HepG2 (cell line): ENCODE data around the gene CCDC88B. TPM values are rescaled to one million over a fixed set of nuclear protein-coding genes. Genes with fewer than 3 reads are reported as not detected.

Experiments used
- CHCHD3 ChIP-seq: sonication (generic); formaldehyde crosslinking; IDR thresholded peaks from 2 replicates; pipeline ENCODE4 v1.8.0; 2022; ENCODE audit warnings: mild to moderate bottlenecking, missing genetic modification reagents, moderate library complexity
- DR1 ChIP-seq: sonication (generic); formaldehyde crosslinking; IDR thresholded peaks from 2 replicates; pipeline ENCODE4 v1.8.0; 2021; ENCODE audit warnings: mild to moderate bottlenecking, missing genetic modification reagents, inconsistent platforms
- E2F5 ChIP-seq: sonication (generic); formaldehyde crosslinking; conservative IDR thresholded peaks from 2 replicates; pipeline ENCODE4 v1.4.0; 2020; ENCODE audit warnings: missing genetic modification reagents
- JUND ChIP-seq: sonication (generic); formaldehyde crosslinking; IDR thresholded peaks from 2 replicates; pipeline ENCODE4 v1.8.0; 2022; ENCODE audit warnings: mild to moderate bottlenecking, missing genetic modification reagents
- KDM3A ChIP-seq: IDR thresholded peaks from 2 replicates; pipeline ENCODE4 v1.6.1; 2018; ENCODE audit warnings: low read depth, missing compliant biosample characterization
- MYC ChIP-seq: sonication (generic); formaldehyde crosslinking; IDR thresholded peaks from 2 replicates; pipeline ENCODE4 v1.9.0; 2021; ENCODE audit warnings: missing genetic modification reagents, borderline replicate concordance
- NR2F6 ChIP-seq, 2 experiments: IDR thresholded peaks; 2 replicates each; pipeline ENCODE4 v1.6.1; 2016; ENCODE audit warnings: antibody characterized with exemption in 1 of 2, mild to moderate bottlenecking in 1 of 2
- RBFOX2 ChIP-seq: fragments of 200-400 bp; formaldehyde crosslinking; IDR thresholded peaks from 2 replicates; pipeline ENCODE4 v1.6.1; 2017; ENCODE audit warnings: low read depth, mild to moderate bottlenecking, low read length
- SIN3A ChIP-seq: IDR thresholded peaks from 2 replicates; pipeline ENCODE4 v1.6.1; 2011; ENCODE audit warnings: low read depth, mild to moderate bottlenecking, control low read depth, low read length, borderline replicate concordance
- SSRP1 ChIP-seq: IDR thresholded peaks from 2 replicates; pipeline ENCODE4 v1.6.1; 2016; ENCODE audit warnings: control low read depth
- TBX2 ChIP-seq: sonication (generic); formaldehyde crosslinking; IDR thresholded peaks from 2 replicates; pipeline ENCODE4 v1.5.0; 2020; ENCODE audit warnings: missing genetic modification reagents, mild to moderate bottlenecking, borderline replicate concordance
- TCF7L2 ChIP-seq: IDR thresholded peaks from 2 replicates; pipeline ENCODE4 v1.6.1; 2011; ENCODE audit warnings: mild to moderate bottlenecking, low read depth, low read length, moderate library complexity
- ZBTB2 ChIP-seq: sonication (generic); formaldehyde crosslinking; IDR thresholded peaks from 2 replicates; pipeline ENCODE4 v1.8.0; 2022; ENCODE audit warnings: low read depth, missing genetic modification reagents
- ZNF414 ChIP-seq: sonication (generic); formaldehyde crosslinking; IDR thresholded peaks from 2 replicates; pipeline ENCODE4 v1.5.0; 2020; ENCODE audit warnings: missing genetic modification reagents
- ZNF660 ChIP-seq: sonication (generic); formaldehyde crosslinking; IDR thresholded peaks from 2 replicates; pipeline ENCODE4 v1.5.1; 2020; ENCODE audit warnings: mild to moderate bottlenecking, low read depth, missing genetic modification reagents, borderline replicate concordance
- ZNF687 ChIP-seq: sonication (generic); formaldehyde crosslinking; IDR thresholded peaks from 2 replicates; pipeline ENCODE4 v1.5.1; 2020; ENCODE audit warnings: mild to moderate bottlenecking, missing genetic modification reagents, moderate library complexity
- ZNF878 ChIP-seq: sonication (generic); formaldehyde crosslinking; IDR thresholded peaks from 2 replicates; pipeline ENCODE4 v1.8.1; 2023; ENCODE audit warnings: mild to moderate bottlenecking, missing genetic modification reagents, moderate library complexity
- ZXDC ChIP-seq: sonication (generic); formaldehyde crosslinking; IDR thresholded peaks from 2 replicates; pipeline ENCODE4 v1.5.0; 2020; ENCODE audit warnings: mild to moderate bottlenecking, missing genetic modification reagents
- polyA plus RNA-seq, 8 experiments: library from polyadenylated mRNA; depleted of rRNA in 3 of 8; stranded (reverse) in 7 of 8; unstranded in 1 of 8; fragments of >200 nt; fragmentation: Illumina TruSeq in 4 of 8; extraction: Trizol in 4 of 8; gene quantifications; 2 replicates each; pipeline versions ENCODE4 v1.2.1 to v1.2.3, GENCODE V29; 2011 to 2016; ENCODE audit warnings: low read depth in 4 of 8, missing spikeins in 1 of 8, mixed read lengths in 1 of 8; ENCODE audit not compliant: insufficient read depth in 1 of 8
- total RNA-seq, 5 experiments: library from RNA; depleted of rRNA; stranded (reverse); fragments of >200 nt; fragmentation: Illumina TruSeq; extraction: Trizol; gene quantifications; 2 replicates each; pipeline ENCODE4 v1.2.3, GENCODE V29; 2016; ENCODE audit warnings: low read depth in 1 of 5

Gene CCDC88B
- total and polyA plus RNA-seq, 2 of the 13 experiments (the other 11 are each of a cell fraction or from before 2014, with no cell fraction given): 3.6 to 4.8 TPM

GRCh38 chr11:64317961-64318765 lies 21.8 kb upstream of the CCDC88B start, which contains the start of gene PRDX5 (continued):
- TF ChIP-seq KDM3A (CRISPR knock-in tag) (peak; percentile 74; the same call in 1 of the 2 replicates), DR1 (CRISPR knock-in tag) (0 out of 2 replicates have a peak, but pooled peaks have one; percentile 12), E2F5 (0 out of 2 replicates have a peak, but pooled peaks have one; percentile 47), ZBTB2 (CRISPR knock-in tag) (0 out of 2 replicates have a peak, but pooled peaks have one; percentile 14), JUND (CRISPR knock-in tag) (no peak), RBFOX2 (peak; percentile 86), TCF7L2 (no peak), ZXDC (CRISPR knock-in tag) (peak; percentile 70; the same call in 1 of the 2 replicates), ZNF687 (peak; percentile 78), SIN3A (peak; percentile 89; the same call in 1 of the 2 replicates), ZNF414 (peak; percentile 77; the same call in 1 of the 2 replicates), ZNF878 (CRISPR knock-in tag) (no peak), MYC (CRISPR knock-in tag) (peak; percentile 72; the same call in 1 of the 2 replicates), CHCHD3 (CRISPR knock-in tag) (0 out of 2 replicates have a peak, but pooled peaks have one; percentile 63), ZNF660 (peak; percentile 63; the same call in 1 of the 2 replicates), TBX2 (CRISPR knock-in tag) (peak; percentile 66), SSRP1 (no peak), NR2F6 (IDR thresholded peaks at IDR 0.05) (no peak), NR2F6 (CRISPR knock-in tag; IDR thresholded peaks at IDR 0.05) (0 out of 2 replicates have a peak, but pooled peaks have one; percentile 9)
